Ovary (tissue), 3 donors: Measurements from ENCODE around the gene CLIC1.

ENCODE experiments used
- CTCF ChIP-seq, 3 donors: fragments of 450-650 bp in 2 of 3; fragments of 200-600 bp in 1 of 3; IDR thresholded peaks; one replicate each; pipeline versions ENCODE4 v1.5.1 to v1.8.0; 2016 to 2022; ENCODE audit warnings: antibody characterized with exemption in 3 of 3, mild to moderate bottlenecking in 1 of 3
- EP300 ChIP-seq: sonication (generic); formaldehyde crosslinking; IDR thresholded peaks from one replicate; pipeline ENCODE4 v1.6.1; 2017; ENCODE audit warnings: antibody characterized with exemption
- POLR2A ChIP-seq: fragments of 450-650 bp; IDR thresholded peaks from one replicate; pipeline ENCODE4 v1.6.1; 2017; ENCODE audit warnings: antibody characterized with exemption, mild to moderate bottlenecking, moderate library complexity
- donor health status: DM: no; HTN: no; CAD: no.

DNA sequence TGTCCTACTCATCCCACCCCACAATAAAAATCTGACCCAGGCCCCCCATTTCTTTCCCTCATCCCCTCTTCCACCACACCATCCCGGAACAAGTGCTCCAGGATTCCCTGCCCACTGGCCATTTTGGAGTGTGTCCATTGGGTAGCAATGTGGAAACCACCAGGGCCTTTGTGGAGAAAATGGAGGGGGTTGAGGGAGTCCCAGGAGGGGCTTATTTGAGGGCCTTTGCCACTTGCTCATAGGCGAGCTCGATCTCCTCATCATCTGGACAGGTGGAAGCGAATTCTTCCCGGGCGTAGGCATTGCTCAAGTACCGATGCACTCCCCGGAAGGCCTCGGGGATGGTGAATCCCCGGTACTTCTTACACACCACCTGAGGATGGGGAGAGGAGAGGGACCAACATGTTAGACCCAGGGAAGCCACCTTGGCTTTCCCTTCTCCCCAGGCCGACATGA, 5.7 kb downstream of the CLIC1 start:
- TF ChIP-seq CTCF (IDR thresholded peaks at IDR 0.05) (no peak), POLR2A (no peak), EP300 (no peak)
